CD4-positive, alpha-beta T cell (primary cell): ENCODE data around the gene IRF9. TPM values are rescaled to one million over a fixed set of nuclear protein-coding genes. Genes with fewer than 3 reads are reported as not detected.
A peak's percentile ranks its signal among the peaks of the same experiment; 100 is the strongest.

Source experiments
- ATAC-seq: fragments of 200-7000 bp; cut with Tn5 transposase; one replicate; pipeline ENCODE4 v1.10.0; 2022; ENCODE audit warnings: mild to moderate bottlenecking; ENCODE audit not compliant: poor library complexity
- CTCF ChIA-PET: fragments of 350-600 bp; sonication (Branson Sonifier 250); formaldehyde crosslinking; loops from one replicate; lab custom pipeline; 2021; ENCODE audit warnings: antibody characterized with exemption, inconsistent platforms; lab: Charles Lee
- POLR2A ChIA-PET: fragments of 350-600 bp; sonication (Branson Sonifier 250); formaldehyde crosslinking; loops from one replicate; lab custom pipeline; 2021; ENCODE audit warnings: antibody characterized with exemption, inconsistent platforms; lab: Charles Lee
- DNase-seq, 14 experiments: peaks; one replicate each; pipeline ENCODE4 v3.0.0-alpha.2; 2013 to 2020; ENCODE audit warnings: mixed read lengths in 2 of 14
- H3K27ac ChIP-seq, 2 donors: one replicate each; pipeline versions ENCODE4 v1.5.1 to v1.7.0; 2013; ENCODE audit warnings: low read length in 2 of 2, low read depth in 1 of 2, mild to moderate bottlenecking in 1 of 2
- H3K27me3 ChIP-seq, 2 experiments: 1 replicate in 1 of 2; 2 replicates in 1 of 2; pipeline versions ENCODE4 v1.6.1 to v1.7.0; 2013; ENCODE audit warnings: low read length in 2 of 2, control low read depth in 1 of 2, mild to moderate bottlenecking in 1 of 2, moderate library complexity in 1 of 2; ENCODE audit not compliant: insufficient read depth in 2 of 2, control insufficient read depth in 1 of 2
- H3K36me3 ChIP-seq: one replicate; pipeline ENCODE4 v1.6.1; 2013; ENCODE audit warnings: low read length, control low read depth; ENCODE audit not compliant: insufficient read depth
- H3K4me1 ChIP-seq: one replicate; pipeline ENCODE4 v1.6.1; 2013; ENCODE audit warnings: low read length, control low read depth; ENCODE audit not compliant: insufficient read depth
- H3K4me3 ChIP-seq: one replicate; pipeline ENCODE4 v1.5.1; 2013; ENCODE audit warnings: mild to moderate bottlenecking, low read length, moderate library complexity
- H3K9me3 ChIP-seq, 2 experiments: 1 replicate in 1 of 2; 2 replicates in 1 of 2; pipeline versions ENCODE4 v1.6.1 to v1.7.0; 2013; ENCODE audit warnings: low read length in 2 of 2, mild to moderate bottlenecking in 2 of 2, control low read depth in 1 of 2, moderate library complexity in 1 of 2; ENCODE audit not compliant: control insufficient read depth in 1 of 2, insufficient read depth in 1 of 2
- H3K27ac Mint-ChIP-seq: one replicate; pipeline ENCODE4 v1.8.0; 2020; ENCODE audit warnings: mixed read lengths
- H3K27me3 Mint-ChIP-seq: one replicate; pipeline ENCODE4 v1.8.0; 2021; ENCODE audit warnings: mixed read lengths
- H3K36me3 Mint-ChIP-seq: one replicate; pipeline ENCODE4 v1.8.0; 2021; ENCODE audit warnings: low read depth, mixed read lengths
- H3K4me1 Mint-ChIP-seq: one replicate; pipeline ENCODE4 v1.8.0; 2021; ENCODE audit warnings: low read depth, mixed read lengths
- H3K4me3 Mint-ChIP-seq: one replicate; pipeline ENCODE4 v1.8.0; 2020; ENCODE audit warnings: mild to moderate bottlenecking, mixed read lengths
- H3K9me3 Mint-ChIP-seq: one replicate; pipeline ENCODE4 v1.8.0; 2020; ENCODE audit warnings: mixed read lengths
- CTCF ChIP-seq: fragments of 200-600 bp; IDR thresholded peaks from one replicate; pipeline ENCODE4 v1.8.0; 2022; ENCODE audit warnings: antibody characterized with exemption, mild to moderate bottlenecking
- intact Hi-C, 2 experiments: fragments of 100-400 bp; cut with DNase I in 1 of 2; cut with micrococcal nuclease in 1 of 2; formaldehyde crosslinking; loops; one replicate each; pipeline versions ENCODE4 v1.15.1 to v1.9.0; 2023 to 2025; cut with DNase I, micrococcal nuclease
- total RNA-seq, 174 experiments: library from RNA in 2 of 174; stranded (reverse) in 2 of 174; gene quantifications; one replicate each; pipeline ENCODE4 v1.2.3 and lab custom pipeline; 2021 to 2026

The IRF9 gene
- total RNA-seq, 2 experiments from 2014 or later = 248 to 262 TPM

- DNase-seq (peak; percentile 89 to 97 (median 95)), ATAC-seq (peak; percentile 97)
- Mint-ChIP-seq H3K9me3 (no peaks in the 10 kb centered on the region), H3K27me3 (no peaks in the 10 kb centered on the region), H3K36me3 (peaks cover 42% of the 10 kb centered on the region), H3K4me3 (peak within 1 kb of the TSS; percentile 94), H3K4me1 (peaks cover 69% of the 10 kb centered on the region), H3K27ac (peak within 1 kb of the TSS; percentile 85)
- ChIA-PET CTCF (interaction anchor here (0.9 to 5.0 kb wide), 8 partner anchors 11 to 136 kb away, joined by 3 to 33 read pairs (median 6); partner anchors contain the start of genes IRF9, MDP1, PSME2 and RABGGTA), POLR2A (interaction anchor here (0.7 to 11.7 kb wide), 22 partner anchors 8 to 834 kb away, joined by 3 to 296 read pairs (median 6); partner anchors contain the start of genes CBLN3, CHMP4A, DCAF11 and DHRS1)
- intact Hi-C loops = loop anchor here (1.0 to 2.0 kb wide), 6 partner anchors 10 to 77 kb away; partner anchors contain the start of genes IRF9 (in 2 of the 2), CHMP4A (in 1 of the 2), PSME2 (in 1 of the 2) and TM9SF1 (in 1 of the 2)
- H3K27ac ChIP-seq = peak within 1 kb of the TSS; percentile 72 to 88
- H3K36me3 ChIP-seq = peaks cover 27% of the 10 kb centered on the region
- H3K4me3 ChIP-seq = peak within 1 kb of the TSS; percentile 74
- TF ChIP-seq CTCF = no peak
- H3K9me3 ChIP-seq = no peaks in the 10 kb centered on the region
- H3K27me3 ChIP-seq = no peaks in the 10 kb centered on the region
- H3K4me1 ChIP-seq = peaks cover 68% of the 10 kb centered on the region
Measured at GRCh38 chr14:24135834-24136683, 25.0 kb upstream of the IRF9 start, which contains the start of gene PSME1. PSME1 (plus strand) TSS chr14:24136194; CDS start chr14:24136263, 69 bp downstream.

- TF ChIP-seq CTCF = no peak
- no peaks in the 10 kb centered on the region for H3K9me3 ChIP-seq
- H3K27me3 ChIP-seq = no peaks in the 10 kb centered on the region
- peaks cover 50% of the 10 kb centered on the region for H3K36me3 Mint-ChIP-seq
- peak overlapping the region; percentile 48 to 88 for H3K27ac ChIP-seq
- H3K4me3 ChIP-seq = peak overlapping the region; percentile 74
- ATAC-seq = no peak
- DNase-seq = peak in 1 of 14 experiments; percentile 33
- CTCF ChIA-PET = interaction anchor here (1.0 to 5.0 kb wide), 10 partner anchors 10 to 47 kb away, joined by 3 to 33 read pairs (median 5); partner anchors contain the start of genes DCAF11, IRF9, NRL and PSME2
- peak overlapping the region; percentile 85 for H3K27ac Mint-ChIP-seq
- H3K4me1 Mint-ChIP-seq = peaks cover 73% of the 10 kb centered on the region
- no peaks in the 10 kb centered on the region for H3K9me3 Mint-ChIP-seq
- no peaks in the 10 kb centered on the region for H3K27me3 Mint-ChIP-seq
- peak overlapping the region; percentile 94 for H3K4me3 Mint-ChIP-seq
- H3K4me1 ChIP-seq = peaks cover 68% of the 10 kb centered on the region
- POLR2A ChIA-PET = interaction anchor here (1.2 to 11.7 kb wide), 10 partner anchors 12 to 105 kb away, joined by 4 to 296 read pairs (median 16); partner anchors contain the start of genes CHMP4A, DCAF11, IPO4 and IRF9
- intact Hi-C loops = loop anchor here (1.0 to 2.0 kb wide), 6 partner anchors 9 to 76 kb away; partner anchors contain the start of genes IRF9 (in 2 of the 2), CHMP4A (in 1 of the 2), PSME2 (in 1 of the 2) and TM9SF1 (in 1 of the 2)
- H3K36me3 ChIP-seq = peaks cover 27% of the 10 kb centered on the region
Measured at GRCh38 chr14:24136684-24137528, 24.2 kb upstream of the IRF9 start.
